ENCODE results near the gene TMEM266. TPM values are rescaled to one million over a fixed set of nuclear protein-coding genes. Genes with fewer than 3 reads are reported as not detected.

Gene TMEM266
- total RNA-seq, 4 donors from 2014 or later, result 0.75 to 5.4 TPM; not detected in 2

DNA sequence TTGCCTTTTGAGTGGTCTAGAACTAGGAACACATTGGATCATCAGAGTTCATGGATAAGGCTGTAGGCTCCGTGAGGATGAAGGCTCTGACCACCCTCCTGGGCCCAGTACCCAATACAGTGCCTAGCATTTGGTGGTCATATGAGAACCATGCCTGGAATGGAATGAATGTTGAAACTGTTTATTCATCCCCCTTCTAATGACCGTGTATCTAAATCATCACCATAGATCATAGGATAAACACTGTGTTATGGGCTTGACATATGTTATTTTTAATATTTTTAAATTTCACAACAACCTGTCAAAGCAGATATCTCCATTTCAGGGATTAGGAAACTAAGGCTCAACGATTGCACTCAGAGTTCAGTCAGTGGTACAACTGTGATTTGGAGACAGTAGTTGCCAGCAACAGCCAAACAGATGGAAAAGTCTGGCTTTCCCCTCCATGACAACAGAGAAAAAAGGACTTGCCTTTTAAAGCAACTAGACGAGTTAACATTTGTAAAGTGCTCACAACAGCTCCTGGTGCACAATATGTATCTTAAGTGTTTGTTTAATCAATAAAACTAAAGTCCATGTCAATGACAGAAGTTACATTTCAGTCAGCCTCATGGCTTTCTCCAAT, 89.6 kb downstream of the TMEM266 start:
- TF ChIP-seq, protein P1, sequence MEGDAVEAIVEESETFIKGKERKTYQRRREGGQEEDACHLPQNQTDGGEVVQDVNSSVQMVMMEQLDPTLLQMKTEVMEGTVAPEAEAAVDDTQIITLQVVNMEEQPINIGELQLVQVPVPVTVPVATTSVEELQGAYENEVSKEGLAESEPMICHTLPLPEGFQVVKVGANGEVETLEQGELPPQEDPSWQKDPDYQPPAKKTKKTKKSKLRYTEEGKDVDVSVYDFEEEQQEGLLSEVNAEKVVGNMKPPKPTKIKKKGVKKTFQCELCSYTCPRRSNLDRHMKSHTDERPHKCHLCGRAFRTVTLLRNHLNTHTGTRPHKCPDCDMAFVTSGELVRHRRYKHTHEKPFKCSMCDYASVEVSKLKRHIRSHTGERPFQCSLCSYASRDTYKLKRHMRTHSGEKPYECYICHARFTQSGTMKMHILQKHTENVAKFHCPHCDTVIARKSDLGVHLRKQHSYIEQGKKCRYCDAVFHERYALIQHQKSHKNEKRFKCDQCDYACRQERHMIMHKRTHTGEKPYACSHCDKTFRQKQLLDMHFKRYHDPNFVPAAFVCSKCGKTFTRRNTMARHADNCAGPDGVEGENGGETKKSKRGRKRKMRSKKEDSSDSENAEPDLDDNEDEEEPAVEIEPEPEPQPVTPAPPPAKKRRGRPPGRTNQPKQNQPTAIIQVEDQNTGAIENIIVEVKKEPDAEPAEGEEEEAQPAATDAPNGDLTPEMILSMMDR (IDR thresholded peaks at IDR 0.05; ENCODE audit: low read depth), result no peak

DNA sequence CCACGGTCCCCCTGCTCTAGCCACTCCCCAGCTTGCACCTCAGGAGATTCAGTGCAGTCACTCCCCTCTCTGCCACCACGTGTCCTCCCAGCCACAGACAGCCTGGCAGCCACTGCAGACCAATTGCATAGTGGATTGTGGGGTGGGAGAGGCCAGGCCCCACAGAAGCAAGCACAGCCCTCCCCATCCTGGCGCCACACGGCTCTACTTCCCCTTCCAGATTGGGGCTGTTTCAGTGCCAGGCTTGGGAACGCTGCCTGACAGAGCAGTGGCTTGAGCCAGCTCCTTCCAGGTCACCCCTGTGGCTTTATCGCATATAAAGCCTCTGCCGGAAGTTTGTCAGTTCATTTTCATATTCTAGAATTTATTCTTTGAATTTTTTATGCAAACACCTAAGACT, 90.7 kb downstream of the TMEM266 start:
- TF ChIP-seq, protein P1 (IDR thresholded peaks at IDR 0.05; ENCODE audit: low read depth), result no peak

DNA sequence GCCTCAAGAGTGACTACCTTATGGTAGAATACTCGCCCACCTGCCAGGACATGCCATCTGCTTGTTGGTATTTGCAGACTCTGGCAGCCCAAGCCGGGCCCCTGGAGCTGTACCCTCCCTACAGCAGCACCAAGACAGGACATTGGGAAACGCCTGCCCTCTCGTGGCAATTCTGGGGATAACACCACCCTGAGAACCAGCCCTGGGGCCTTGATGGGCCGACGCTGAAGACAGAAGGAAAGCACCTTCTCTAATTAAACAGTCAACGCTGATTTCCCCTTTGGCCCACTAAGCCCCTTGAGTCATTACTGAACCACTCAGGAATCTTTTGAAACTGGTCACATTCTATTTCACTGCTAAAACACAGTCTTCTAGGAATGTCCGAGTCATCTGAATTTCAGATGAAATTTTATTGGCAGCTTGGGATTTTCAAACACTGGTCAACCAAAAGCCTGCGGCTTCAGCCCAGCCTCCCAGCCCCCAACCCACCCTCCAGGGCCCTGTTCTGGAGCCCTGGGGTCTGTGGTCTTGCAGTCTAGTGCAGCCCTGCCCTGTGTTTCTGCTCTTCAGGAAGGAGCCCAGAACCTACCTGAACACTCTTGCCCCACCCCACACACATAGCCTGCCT, 91.3 kb downstream of the TMEM266 start:
- TF ChIP-seq, protein P1 (IDR thresholded peaks at IDR 0.05; ENCODE audit: low read depth), result no peak

DNA sequence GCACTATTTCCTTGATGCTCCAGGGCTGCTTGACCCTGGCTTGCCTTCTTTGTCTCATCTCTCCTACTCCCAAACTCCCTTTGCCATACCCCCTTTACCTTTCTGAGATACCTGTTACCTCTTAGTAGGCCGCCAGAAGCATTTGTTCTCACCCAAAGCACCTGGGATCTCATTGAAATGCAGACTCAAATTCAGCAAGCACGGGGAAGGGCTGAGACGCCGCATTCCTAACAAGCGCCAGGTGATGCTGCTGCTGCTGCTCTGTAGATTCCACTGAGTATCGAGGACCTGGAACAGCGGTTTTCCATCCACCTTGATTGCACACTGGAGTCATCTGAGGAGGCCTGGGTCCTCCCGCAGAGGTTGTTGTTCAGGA, 91.8 kb downstream of the TMEM266 start:
- TF ChIP-seq, protein P1 (IDR thresholded peaks at IDR 0.05; ENCODE audit: low read depth), result no peak

DNA sequence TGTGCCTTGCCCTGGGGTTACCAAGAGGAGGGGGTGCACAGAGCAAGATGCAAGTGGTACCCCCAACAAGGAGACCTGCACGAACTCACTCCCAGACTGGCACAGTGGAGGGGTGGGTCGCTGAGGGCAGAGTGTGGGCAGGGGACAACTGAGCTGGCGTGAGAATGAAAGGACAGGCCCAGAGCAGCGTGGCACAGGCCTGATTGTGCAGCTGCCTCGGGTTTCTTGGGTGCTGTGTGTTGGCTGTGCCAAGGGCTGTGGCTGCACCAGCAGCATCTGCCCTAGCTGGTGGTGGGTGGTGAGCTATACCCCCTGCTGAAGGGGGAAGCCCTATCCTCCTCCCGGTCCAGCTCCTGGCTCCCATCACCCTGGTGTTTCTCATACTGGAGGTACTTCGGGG, 92.4 kb downstream of the TMEM266 start:
- TF ChIP-seq, protein P1 (IDR thresholded peaks at IDR 0.05; ENCODE audit: low read depth), result no peak

DNA sequence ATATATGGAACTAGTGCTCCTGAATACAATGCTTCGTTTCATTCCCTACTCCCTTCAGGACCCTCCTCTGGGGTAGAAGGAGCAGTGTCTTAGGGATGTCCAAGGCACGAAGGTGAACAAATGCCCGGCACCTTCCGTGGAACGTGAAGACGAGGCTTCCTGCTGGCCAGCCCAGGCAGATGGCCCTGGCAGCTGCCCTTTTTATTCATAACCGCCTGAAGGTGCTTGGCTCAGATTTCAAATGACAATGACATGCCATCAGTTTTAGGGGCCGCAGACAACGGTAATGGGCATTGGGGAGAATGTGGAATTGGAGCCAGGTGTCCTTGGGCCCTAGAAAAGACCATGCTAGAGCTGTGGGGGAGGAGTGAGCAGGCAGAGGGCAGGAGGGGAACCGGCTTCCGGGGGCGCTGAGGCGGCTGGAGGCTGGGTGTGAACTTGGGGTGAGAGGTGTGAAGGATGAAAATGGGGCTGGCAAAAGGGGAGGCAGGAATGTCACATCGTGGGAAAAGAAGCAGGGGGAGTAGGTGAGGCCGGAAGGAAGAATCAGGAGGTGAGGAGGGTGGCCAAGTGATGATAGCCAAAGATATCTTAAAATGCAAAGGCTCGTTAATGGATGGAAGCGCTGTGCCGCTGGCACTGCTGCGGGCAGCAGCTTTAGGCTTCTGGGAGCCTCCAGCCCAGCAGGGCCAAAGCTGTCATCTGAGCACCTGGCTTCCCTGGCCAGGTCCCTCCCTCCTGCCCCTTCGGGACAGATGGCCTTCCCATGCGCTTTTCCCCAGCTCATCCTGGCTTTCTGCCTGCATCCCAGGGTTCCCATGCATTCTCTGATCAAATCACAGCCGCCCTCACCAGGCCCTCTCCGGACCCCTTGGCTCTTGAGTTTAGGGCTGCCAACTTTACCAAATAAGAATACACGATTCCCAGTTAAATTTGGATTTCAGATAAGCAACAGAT, 93.7 kb downstream of the TMEM266 start:
- TF ChIP-seq, protein P1 (IDR thresholded peaks at IDR 0.05; ENCODE audit: low read depth), result no peak

DNA sequence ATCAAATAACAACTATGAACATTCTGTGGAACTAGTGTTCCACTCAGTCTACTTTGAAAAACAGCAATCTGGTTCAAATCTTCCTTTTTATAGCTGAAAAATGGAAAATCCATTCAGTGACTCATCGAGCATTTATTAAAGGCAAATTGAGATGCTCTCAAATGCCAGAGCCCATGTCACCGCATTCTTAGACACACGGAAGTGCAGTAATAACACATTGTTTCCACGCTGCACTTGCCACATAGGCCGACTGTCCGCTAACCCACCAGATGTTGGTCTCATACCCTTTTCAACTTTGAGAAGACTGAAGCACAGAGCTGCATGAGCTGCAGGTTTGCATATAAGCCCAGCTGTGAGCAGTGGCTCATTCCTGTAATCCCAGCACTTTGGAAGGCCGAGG, 95.9 kb downstream of the TMEM266 start:
- TF ChIP-seq, protein P1 (IDR thresholded peaks at IDR 0.05; ENCODE audit: low read depth), result no peak

All from subcutaneous adipose tissue (tissue), 4 donors.